ENCODE measurements around the gene IRF4.

DNA sequence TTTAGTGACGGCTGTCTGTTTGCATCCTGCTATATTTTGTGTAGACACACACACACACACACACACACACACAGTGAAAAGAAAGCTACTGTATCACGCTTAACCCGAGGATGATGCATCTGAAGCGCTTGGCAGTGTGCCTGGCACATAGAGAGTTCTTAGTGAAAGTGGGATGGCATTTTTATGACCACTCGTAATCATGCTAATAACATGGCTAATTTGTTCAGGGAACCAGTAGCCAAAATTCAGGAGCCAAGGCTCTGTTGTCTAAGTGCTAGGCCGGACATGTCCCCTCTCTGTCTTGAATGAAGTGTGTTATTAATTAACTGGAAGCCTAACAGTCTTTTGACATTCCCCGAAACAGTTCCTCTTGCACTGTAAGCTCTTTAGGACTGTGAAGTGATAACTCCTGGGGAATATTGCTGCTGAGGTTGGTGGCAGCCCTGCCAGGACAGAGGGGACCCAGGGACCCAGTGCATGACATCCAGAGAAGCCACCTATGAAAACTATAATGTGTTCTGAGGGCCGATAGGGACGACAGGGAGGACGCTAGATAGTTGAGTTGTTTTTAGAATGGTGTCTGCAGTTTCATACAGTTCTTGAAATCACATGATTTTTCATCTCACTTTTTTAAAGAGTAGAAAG is 45.0 kb upstream of the IRF4 start:
- TF ChIP-seq, protein P1, sequence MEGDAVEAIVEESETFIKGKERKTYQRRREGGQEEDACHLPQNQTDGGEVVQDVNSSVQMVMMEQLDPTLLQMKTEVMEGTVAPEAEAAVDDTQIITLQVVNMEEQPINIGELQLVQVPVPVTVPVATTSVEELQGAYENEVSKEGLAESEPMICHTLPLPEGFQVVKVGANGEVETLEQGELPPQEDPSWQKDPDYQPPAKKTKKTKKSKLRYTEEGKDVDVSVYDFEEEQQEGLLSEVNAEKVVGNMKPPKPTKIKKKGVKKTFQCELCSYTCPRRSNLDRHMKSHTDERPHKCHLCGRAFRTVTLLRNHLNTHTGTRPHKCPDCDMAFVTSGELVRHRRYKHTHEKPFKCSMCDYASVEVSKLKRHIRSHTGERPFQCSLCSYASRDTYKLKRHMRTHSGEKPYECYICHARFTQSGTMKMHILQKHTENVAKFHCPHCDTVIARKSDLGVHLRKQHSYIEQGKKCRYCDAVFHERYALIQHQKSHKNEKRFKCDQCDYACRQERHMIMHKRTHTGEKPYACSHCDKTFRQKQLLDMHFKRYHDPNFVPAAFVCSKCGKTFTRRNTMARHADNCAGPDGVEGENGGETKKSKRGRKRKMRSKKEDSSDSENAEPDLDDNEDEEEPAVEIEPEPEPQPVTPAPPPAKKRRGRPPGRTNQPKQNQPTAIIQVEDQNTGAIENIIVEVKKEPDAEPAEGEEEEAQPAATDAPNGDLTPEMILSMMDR (IDR thresholded peaks at IDR 0.05; ENCODE audit: low read depth, low read length) = no peak
- no peak for TF ChIP-seq EZH2phosphoT487 (IDR thresholded peaks at IDR 0.05; ENCODE audit: low read depth)

All from OCI-LY3 (cell line).